ENCODE results near the gene FAM47E.
"Not testable (repeated sequence)": the region's sequence is repeated elsewhere in the genome, so short reads cannot be mapped to it uniquely, and the experiment has no call there.

The FAM47E gene

DNA sequence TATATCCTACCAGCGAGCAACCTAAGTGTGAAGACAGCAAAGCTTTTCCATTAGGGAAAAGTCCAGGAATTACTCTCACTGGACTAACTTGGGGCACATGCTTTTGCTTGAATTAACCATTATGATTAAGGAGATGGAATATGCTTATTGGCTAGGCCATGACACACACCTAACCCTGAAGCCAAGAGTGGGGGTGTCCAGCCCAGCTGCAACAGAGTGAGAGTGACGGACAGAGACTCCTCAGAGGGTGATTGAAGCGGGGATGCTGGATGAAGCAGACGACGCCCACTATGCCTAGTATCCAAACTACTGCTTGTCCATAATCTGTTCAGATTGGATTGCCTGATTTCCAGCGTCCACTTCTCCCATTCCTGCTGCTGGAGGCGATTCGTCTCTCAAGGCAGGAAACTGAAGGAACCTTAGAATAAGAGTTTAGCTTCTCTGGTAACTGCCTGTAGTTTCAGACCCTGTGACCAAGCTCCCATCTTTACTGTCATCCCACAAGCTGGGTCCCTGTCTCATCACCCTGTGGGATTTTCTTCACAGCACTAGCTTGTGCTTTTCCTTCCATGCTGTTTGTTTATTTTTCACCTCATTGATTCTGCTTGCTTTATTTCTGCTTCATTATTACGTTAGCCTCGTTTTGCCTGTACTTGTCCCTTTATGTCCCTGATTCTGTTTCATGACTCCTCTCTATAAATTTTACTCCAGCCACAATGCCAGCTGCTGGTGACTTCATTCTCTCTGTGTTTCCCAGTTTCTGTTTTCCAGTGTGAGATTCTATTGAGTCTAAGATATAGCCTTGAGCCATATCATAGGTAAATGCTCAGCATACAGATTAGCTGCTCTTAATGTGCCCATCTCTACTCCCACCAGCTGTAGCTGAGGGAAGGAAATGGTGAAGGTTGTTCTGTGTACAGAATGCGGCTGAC is 19.0 kb downstream of the FAM47E start:
- DNase-seq: no peak

DNA sequence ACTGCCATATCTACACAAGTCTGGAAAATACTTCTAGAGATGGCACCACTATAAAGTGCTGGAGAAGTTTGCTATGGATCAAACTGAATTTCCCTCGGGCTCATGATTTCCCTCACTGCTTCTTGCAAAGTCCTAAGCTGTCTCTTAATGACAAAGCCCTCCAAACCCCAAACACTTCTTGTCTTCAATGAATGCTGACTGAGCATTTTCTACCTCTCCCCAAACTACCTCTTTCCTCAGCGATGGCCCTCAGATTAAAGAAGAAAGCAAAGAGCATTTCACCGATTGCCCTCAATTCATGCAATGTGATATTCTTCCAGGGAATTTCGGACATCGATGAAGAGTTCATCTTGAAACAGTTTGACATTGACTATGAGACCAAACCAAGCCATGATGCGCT is 19.7 kb downstream of the FAM47E start:
- no peak for DNase-seq

DNA sequence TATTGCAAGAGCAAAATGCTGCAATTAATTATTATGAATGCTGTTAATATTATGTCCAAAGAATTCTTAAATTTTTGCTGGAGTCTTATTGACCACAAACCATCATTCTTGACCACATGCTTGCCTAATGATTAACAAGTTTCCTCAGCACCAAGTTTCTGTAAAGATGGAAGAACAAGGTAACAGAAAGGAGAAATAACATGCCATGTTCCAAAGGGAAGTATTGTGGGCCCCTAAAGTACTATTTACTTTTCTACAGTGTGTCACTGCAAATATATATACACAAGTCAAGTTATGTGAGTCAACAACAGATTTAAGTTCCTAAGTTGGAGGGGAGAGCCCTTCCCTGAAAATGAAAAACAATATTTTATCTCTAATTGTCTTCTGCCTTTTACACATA is 20.6 kb downstream of the FAM47E start:
- no peak for DNase-seq

DNA sequence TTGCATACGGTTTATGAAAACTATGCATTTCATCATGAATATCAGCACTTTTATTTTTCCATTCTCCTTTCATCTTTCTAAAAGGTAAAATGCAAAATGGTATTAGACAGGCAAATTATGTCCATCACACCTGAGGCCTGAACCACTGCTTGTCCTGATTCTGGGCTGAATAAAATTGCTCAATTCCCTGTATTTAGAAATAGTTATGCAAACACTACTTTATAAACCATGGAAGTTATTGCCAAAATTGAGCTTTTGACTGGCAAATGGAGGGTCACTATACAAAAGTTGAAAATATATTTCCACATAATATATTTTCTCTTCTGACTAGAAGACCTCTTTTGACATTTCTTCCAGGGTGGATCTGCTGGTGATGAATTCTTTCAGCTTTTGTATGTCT is 21.1 kb downstream of the FAM47E start:
- no peak for DNase-seq

DNA sequence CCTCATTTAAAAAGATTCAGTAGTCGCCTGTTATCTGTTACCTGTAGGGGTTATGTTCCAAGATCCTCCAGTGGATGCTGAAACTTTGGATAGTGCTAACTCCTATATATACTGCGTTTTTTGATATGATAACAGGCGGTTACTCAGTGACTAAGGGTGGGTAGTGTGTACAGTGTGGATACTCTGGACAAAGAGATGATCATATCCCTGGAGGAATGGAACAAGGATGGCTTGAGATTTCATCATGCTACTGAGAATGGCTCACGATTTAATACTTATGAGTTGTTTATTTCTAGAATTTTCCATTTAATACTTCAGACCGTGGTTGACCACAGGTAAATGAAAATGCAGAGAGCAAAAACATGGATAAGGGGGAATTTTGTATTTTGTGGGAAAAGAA is 21.5 kb downstream of the FAM47E start:
- DNase-seq: no peak

DNA sequence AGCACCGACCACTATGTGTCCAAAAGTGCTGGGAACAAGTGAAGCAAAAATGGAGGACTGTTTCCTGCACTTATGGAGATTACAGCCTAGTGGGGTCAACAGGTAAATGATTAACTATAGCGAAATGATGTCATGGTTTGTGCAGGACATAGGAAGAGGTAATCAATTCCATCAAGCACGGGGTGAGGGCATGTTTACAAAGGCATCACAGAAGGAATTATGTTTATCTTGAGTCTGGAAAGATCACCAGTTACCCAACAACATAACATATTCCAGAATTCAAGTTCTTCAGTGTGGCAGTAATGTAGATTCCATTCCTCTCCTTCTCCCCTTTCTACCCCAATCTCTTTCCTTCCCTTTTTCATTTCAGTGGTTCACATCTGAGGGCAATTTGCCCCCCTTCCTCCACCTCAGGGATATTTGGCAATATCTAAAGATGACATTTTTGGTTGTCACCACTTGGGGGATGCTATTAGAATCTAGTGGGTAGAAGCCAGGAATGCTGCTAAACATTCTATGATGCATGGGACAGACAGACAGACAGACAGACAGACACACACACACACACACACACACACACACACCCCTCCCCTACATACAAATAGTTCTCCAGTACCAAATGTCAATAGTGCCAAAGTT is 24.1 kb downstream of the FAM47E start:
- DNase-seq: peak in 1 of 2 experiments; percentile 10

DNA sequence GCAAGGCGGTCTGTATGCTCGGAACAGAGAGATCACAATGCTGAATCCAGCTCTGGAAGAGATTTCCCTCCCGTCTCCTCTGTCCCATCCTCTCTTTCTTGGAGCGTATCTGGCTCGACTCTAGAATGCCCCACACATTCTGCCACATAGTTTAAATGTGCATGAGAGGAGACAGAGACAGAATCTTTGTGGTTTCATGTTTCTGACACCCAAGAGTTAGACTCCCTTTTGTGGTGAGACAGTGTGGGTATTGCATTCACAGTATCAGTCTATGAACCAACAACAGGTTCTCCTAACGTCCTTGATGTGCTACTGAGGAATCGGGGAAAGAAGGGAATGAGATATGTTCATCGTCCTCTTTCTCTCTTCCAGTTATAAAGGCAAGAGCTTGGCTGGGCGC is 25.3 kb downstream of the FAM47E start:
- DNase-seq: no peak

DNA sequence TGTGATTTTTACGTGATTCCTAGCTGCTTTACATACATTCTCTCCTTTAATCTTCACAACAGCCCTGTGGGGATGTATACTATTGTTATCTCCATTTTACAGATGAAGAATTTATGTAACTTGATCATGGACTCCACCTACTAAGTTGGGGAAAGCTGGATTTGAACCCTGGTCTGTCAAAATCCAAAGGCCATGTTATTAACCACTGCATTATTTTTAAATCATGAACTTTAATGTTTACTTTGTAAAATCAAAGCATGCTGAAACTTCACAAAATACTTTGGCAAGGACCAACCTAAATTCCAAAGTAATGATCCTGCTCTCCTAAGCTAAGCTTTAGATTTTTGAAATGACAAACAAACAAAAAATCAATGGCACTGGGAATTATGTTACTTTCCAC is 26.1 kb downstream of the FAM47E start:
- DNase-seq: no peak

DNA sequence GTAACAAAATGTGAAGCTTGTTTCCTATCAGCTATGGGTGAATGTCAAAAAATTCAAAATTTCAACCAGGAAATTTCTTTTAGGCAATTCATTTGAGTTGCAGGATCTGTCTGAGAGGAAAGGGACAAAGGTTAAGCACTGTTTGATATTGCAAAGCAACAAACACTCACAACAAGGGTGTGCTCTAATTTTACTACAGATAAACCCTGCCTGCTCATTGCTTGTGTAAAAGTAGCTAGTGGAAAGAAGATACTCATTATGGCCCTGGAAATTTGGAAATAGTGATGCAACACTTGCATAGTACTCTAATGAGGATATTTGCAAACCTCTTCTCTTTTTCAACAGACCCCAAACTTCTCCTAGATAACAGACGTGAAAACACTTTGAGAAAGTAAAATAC is 27.1 kb downstream of the FAM47E start:
- no peak for DNase-seq

DNA sequence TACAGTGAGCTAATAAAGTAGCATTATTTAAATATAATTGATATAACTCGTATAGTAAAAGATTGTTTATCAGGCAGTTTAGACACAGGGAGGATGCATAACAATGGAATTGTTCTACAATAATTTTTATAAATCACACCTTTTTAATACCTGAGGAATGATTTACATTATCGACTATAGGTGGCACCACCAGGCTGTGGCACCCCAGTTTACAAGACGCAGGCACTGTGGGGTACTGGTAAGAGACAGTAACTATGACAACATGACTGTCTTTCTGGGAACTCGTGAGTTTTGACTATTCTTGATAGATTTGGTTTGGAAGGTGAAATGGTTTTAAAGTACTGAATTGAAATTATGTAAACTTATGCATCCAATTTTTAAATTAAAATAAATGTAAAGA is 27.9 kb downstream of the FAM47E start:
- no peak for DNase-seq

DNA sequence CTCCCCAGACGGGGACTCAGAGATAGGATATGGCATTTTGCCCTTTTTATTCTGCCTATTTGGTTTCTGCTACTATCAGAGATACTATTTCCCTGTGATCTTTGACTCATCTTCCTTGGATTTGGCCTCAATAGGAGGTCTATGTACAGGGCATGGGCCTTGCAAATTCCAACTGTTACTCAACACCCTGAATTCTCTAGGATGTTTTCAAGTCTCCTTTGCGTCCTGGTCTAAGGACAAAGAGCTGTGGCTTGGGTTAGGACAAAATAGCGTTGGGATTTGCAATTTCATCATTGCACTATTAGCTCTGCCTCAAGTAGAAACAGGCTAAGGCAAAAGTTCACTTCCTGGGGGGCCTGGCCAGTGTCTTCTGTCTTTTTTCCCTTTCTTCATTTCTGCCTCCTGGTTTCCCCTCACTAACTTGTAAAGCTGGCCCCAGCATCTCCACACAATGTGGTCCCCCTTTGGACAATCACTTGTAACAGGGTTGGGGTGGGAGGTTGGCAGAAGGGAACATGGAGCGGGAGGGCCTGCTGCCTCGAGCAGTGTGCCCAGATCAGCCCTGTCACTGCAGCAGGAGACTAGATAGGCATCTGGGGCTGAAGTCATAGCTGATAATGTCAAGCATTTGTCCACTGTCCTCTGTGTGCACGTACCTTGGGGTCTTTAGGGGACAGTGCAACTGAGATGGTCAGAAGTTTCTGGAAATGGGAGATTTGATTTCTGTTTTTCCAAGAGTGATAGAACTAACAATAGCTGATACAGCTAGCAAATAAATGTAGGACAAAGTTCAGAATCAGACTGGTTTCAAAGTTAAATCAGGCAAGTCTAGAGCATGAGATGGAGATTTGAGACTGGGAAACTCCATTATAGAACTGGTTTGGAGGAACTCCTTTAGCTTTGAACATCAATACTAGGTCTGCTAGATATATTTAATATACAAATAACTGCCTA is 29.2 kb downstream of the FAM47E start:
- no peak for DNase-seq

DNA sequence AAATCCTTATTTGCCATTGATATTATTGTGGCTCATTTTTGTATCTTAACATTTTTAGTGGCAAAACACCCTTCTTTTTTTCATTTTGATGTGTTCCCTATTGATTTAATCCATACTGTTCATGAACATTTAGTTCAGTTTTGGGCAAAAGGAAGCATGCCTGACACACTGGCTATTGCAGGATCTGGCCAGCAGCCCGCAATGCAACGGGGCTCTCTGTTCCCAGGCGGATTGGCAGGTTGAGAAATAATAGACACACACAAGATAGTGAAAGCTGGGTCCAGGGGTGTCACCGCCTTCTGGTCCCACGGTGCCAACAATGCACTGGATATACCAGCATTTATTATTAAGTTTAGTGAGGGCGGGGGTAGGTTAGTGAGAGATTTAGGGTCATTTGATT is 30.1 kb downstream of the FAM47E start:
- DNase-seq: not testable (repeated sequence)

DNA sequence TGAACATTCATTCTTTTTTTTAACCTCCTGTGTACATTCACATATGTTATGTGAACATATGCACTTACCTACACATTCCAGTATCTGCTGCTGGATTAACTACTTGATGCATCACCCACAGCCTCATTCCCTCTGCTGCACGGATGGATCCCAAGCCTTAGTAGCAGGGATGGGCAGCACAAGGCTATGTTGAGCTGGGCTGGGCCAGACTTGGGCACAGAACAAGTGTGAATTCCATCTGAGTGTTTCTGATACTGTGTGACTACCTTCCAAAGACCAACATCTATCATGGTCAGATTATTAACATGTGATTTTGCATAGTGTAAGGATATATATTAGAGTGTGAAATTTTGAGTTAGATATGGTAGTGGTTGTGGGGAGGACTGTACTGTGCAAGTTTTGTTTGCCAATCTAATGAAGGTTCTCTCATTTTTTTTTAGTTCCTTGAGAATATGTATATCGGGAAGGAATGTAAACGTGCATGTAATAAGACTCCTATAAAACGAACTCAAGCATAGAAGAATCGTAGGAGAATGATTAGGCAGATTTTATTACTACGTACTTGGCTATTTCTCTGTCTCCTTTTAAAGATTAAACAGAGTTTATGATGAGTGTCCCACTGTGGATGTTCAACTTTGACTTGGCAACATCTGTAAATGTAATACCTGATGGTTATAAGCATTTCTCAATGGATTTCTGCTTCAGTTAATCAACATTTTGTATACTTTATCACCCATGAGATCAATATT is 31.6 kb downstream of the FAM47E start:
- no peak for DNase-seq

DNA sequence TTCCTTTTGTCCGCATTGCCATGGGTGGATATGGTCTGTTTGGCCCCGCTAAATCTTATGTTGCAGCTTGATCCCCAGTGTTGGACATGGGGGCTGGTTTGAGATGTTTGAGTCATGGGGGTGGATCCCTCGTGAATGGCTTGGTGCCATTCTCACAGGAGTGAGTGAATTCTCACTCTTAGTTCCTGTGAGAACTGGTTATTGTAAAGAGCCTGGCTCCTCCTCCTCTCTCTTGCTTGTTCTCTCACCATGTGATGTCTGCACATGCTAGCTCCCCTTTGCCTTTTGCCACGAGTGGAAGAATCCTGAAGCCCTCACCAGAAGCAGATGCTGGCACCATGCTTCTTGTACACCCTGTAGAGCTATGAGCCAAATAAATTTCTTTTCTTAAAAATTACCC is 32.4 kb downstream of the FAM47E start:
- DNase-seq: no peak

DNA sequence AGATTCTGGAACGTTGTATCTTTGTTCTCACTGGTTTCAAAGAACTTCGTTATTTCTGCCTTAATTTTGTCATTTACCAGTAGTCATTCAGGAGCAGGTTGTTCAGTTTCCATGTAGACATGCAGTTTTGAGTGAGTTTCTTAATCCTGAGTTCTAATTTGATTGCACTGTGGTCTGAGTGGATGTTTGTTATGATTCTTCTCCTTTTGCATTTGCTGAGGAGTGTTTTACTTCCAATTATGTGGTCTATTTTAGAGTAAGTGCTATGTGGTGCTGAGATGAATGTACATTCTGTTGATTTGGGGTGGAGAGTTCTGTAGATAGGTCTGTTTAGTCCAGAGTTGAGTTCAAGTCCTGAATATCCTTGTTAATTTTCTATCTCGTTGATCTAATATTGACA is 36.3 kb downstream of the FAM47E start:
- not testable (repeated sequence) for DNase-seq

DNA sequence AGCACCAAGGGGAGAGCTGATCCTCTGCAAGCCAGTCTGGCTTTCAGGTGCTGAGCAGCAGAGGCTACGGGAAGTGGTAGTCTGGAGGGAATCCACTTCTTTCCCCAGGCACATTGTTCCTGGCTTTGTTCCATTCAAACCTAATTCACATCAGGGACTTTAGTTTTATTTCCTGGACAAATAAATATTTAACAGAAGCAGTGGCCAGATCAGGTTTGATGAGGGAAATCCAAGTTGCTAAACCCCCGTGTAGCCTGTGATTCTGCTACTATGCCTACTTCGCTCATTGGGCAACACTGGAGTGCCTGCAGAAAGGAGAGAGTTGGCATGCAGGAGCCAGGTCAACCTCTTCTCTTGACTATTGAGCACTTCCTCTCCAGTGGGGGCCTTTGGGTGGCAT is 41.2 kb downstream of the FAM47E start:
- no peak for DNase-seq

DNA sequence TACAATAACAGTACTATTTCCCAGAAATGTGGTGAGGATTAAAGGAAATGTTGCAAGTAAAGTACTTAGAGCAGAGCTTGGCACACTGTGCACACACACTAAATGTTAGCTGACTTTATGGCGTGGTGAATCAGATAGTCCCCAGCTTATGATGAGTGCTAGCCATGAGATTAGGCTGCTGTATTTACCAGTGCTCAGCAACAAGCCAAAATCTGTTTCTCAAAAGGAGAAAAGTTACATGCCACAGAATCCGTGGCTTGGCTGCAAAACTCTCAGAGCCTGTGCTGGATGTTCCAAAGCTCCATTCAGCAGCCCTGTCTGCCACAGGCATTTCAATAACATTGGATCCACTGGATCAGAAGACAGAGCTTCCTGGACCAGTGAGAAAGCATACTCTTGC is 42.3 kb downstream of the FAM47E start:
- DNase-seq: no peak

DNA sequence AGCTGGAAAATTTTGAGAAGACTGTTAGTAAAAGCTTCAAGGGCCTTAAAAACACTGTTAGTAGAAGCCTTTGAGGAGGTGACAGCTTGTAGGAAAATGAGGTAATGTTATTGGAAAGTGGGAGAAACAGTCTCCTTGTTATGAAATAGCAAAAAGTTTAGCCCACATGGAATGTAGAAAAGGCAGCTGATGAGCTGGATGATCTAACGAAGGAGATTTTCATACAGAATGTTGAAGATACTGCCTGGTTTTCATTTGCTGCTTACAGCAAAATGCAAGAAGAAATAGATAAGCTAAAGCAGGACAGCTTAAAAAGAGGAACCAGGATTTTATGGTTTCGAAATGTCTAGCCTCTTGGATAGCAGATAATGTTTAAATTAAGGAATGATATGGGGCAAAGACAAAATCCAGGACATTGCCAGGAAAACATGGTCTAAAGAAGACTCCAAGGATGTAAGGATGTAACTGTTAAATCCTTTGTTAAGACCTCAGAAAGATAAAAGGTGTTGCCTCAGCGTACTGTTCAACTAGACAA is 44.8 kb downstream of the FAM47E start:
- peak; percentile 25 to 26 for DNase-seq

DNA sequence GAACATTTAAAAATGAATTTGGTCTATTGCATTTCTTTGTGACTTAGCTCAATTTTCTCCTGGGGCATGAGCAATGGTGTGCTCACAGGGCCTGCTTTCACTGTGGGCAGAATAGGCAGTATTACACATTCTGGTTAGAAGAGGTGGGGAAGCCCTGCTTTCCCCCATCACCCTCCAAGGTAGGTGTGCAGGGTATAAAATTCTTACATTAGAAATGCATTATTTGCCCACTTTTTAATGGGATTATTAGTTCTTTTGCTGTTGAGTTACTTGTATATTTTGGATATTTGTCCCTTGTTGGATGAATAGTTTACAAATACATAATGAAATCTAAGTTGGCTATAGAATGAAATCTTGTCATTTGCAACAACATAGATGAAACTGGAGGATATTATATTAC is 46.7 kb downstream of the FAM47E start:
- no peak for DNase-seq

DNA sequence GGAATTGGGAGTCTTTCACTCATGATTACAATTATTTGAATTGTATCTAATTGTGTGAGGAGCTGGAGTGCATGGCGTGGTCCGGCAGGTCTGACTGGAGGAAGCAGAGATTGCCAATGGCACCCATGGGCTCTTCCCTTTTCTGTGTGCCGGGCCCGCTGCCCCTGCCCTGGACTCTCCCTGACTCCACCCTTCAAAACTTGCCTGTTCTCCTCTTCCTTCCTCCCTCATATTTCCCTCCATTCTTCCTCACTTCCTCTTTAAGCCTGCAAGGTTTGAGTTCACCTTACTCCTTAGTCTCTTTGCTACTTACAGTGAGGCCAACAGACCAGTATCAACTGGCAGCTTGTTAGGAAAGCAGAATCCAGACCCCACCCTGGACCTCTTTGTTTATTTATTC is 48.5 kb downstream of the FAM47E start:
- peak; percentile 29 to 41 for DNase-seq

DNA sequence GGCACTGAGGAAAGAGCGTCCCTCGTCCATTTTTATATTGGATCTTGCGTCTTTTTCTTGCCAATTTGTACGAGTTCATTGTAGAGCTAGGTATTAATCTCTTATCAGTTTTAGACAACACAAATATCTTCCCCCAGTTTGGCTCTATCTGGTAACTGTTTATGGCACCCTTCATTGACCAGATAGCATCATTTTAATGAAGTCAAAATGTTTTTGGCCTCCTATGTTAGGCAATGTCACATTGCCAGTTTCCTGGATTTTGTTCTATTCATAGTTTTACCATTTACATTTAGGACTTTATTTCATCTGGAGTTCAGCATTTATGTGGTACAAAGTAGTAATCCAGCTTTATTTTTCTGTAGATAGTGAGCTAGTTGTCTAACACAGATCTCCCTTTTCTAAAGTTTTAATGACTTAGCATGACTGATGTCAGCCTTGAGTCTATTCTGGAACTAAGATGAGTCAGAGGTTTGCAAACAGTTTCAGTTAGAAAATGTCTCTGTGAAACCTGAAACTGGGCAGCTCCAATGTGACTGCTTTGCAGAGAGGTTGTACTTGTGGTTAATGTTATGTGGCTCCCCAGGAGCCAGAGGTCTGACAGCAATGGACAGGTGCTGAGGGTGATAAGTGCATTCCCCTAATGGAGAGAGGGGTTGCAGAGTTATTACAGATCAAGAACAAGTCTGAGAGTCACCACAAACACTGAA is 49.7 kb downstream of the FAM47E start:
- peak; percentile 86 to 87 for DNase-seq

DNA sequence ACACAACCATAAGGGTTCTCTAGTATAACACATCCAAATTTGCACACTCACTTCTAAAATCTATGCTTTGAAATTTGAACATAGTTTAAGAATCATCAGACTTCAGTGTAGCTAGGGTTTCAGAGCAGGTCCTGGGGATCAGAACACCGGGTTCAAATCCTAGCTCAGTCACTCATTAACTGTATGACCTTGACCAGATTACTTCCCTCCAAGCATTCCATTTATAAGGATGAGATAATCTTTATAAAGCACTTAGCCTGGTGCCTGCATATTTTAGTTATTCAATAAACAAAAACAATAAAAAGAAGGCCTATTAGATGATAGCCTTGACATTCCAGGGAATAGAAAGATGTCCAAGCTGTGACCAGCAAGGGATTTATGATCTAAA is 50.2 kb downstream of the FAM47E start:
- no peak for DNase-seq
